ENCODE data around the gene PRKAR1B. TPM values are rescaled to one million over a fixed set of nuclear protein-coding genes. Genes with fewer than 3 reads are reported as not detected.

PRKAR1B gene
- total and polyA plus RNA-seq, 8 donors = 2.5 to 8.4 (median 5.3) TPM

GRCh38 chr7:543501-544337 is 183.4 kb downstream of the PRKAR1B start:
- no peaks in the 10 kb centered on the region for H3K36me3 ChIP-seq
- FAIRE-seq = no peak
- no peak for TF ChIP-seq CTCF (IDR thresholded peaks at IDR 0.05)
- H3K4me1 ChIP-seq = peaks cover 0 to 6% (median 0%) of the 10 kb centered on the region in 3 donors
- H3K27me3 ChIP-seq = no peaks in the 10 kb centered on the region
- no peak overlapping the region for H3K27ac ChIP-seq
- H3K9me3 ChIP-seq = no peaks in the 10 kb centered on the region
- no peak overlapping the region for H3K4me3 ChIP-seq
- peak in 2 of 6 donors; percentile 18 to 67 for DNase-seq
- intact Hi-C loops (cut with DNase I) = no loop called here
- ATAC-seq = no peak
- 91 to 94% methylated on average over 18 of the region's 18 CpGs for WGBS, 2 donors

- intact Hi-C loops (cut with DNase I) = no loop called here
- H3K4me3 ChIP-seq = no peak overlapping the region
- no peaks in the 10 kb centered on the region for H3K27me3 ChIP-seq
- FAIRE-seq (no peak), DNase-seq (peak in 3 of 6 donors; percentile 31 to 72 (median 56)), ATAC-seq (no peak)
- H3K27ac ChIP-seq = no peak overlapping the region
- no peaks in the 10 kb centered on the region for H3K36me3 ChIP-seq
- no peaks in the 10 kb centered on the region for H3K9me3 ChIP-seq
- H3K4me1 ChIP-seq = peaks cover 2 to 10% (median 7%) of the 10 kb centered on the region in 3 donors
- 78 to 84% methylated on average over 25 to 27 of the region's 27 CpGs for WGBS, 2 donors
- no peak for TF ChIP-seq CTCF (IDR thresholded peaks at IDR 0.05)
Observed at GRCh38 chr7:542713-543500, 184.2 kb downstream of the PRKAR1B start.

GRCh38 chr7:542131-542712 is 184.9 kb downstream of the PRKAR1B start:
- Histone ChIP-seq H3K27me3 (no peaks in the 10 kb centered on the region), H3K36me3 (no peaks in the 10 kb centered on the region), H3K4me3 (no peak overlapping the region), H3K27ac (no peak overlapping the region), H3K4me1 (peaks cover 4 to 13% (median 10%) of the 10 kb centered on the region in 3 donors), H3K9me3 (no peaks in the 10 kb centered on the region)
- FAIRE-seq = no peak
- peak in 2 of 6 donors; percentile 29 to 39 for DNase-seq
- no peak for TF ChIP-seq CTCF (IDR thresholded peaks at IDR 0.05)
- WGBS, 2 donors = 90 to 91% methylated on average over 28 of the region's 28 CpGs
- intact Hi-C loops (cut with DNase I) = no loop called here
- no peak for ATAC-seq

GRCh38 chr7:541661-542060 is 185.4 kb downstream of the PRKAR1B start:
- Histone ChIP-seq H3K4me3 (no peak overlapping the region), H3K9me3 (no peaks in the 10 kb centered on the region), H3K36me3 (no peaks in the 10 kb centered on the region), H3K27me3 (no peaks in the 10 kb centered on the region), H3K27ac (no peak overlapping the region), H3K4me1 (peaks cover 4 to 13% (median 10%) of the 10 kb centered on the region in 3 donors)
- WGBS, 2 donors = 94 to 95% methylated on average over 17 of the region's 17 CpGs
- TF ChIP-seq CTCF (IDR thresholded peaks at IDR 0.05) = no peak
- no peak for FAIRE-seq
- intact Hi-C loops (cut with DNase I) = no loop called here
- DNase-seq = peak in 1 of 6 donors; percentile 58
- ATAC-seq = no peak
